Glutamatergic neuron (in vitro differentiated cells): ENCODE results near the gene ZNF496. TPM values are rescaled to one million over a fixed set of nuclear protein-coding genes. Genes with fewer than 3 reads are reported as not detected.

ENCODE experiments used
- DNase-seq: peaks from one replicate; pipeline ENCODE4 v3.0.0; 2022
- H3K27ac Mint-ChIP-seq: one replicate; pipeline ENCODE4 v1.8.0; 2020; ENCODE audit warnings: mild to moderate bottlenecking, mixed read lengths, inconsistent platforms; ENCODE audit not compliant: unreplicated experiment
- H3K27me3 Mint-ChIP-seq: one replicate; pipeline ENCODE4 v1.8.0; 2020; ENCODE audit warnings: mild to moderate bottlenecking, moderate library complexity, mixed read lengths, inconsistent platforms; ENCODE audit not compliant: unreplicated experiment
- H3K36me3 Mint-ChIP-seq: one replicate; pipeline ENCODE4 v1.8.0; 2020; ENCODE audit warnings: mild to moderate bottlenecking, mixed read lengths, inconsistent platforms; ENCODE audit not compliant: unreplicated experiment
- H3K4me1 Mint-ChIP-seq: one replicate; pipeline ENCODE4 v1.8.0; 2020; ENCODE audit warnings: mild to moderate bottlenecking, low read depth, mixed read lengths, inconsistent platforms; ENCODE audit not compliant: unreplicated experiment
- H3K4me3 Mint-ChIP-seq: one replicate; pipeline ENCODE4 v1.8.0; 2020; ENCODE audit warnings: mild to moderate bottlenecking, mixed read lengths, inconsistent platforms; ENCODE audit not compliant: unreplicated experiment
- H3K9me3 Mint-ChIP-seq: one replicate; pipeline ENCODE4 v1.8.0; 2020; ENCODE audit warnings: mild to moderate bottlenecking, moderate library complexity, mixed read lengths, inconsistent platforms; ENCODE audit not compliant: unreplicated experiment
- total RNA-seq: library from RNA; stranded (reverse); fragmentation: NEBNext Ultra II Directional; extraction: Animal tissue kit (Norgen Biotek cat#: 25700); gene quantifications from one replicate; pipeline ENCODE4 v1.2.1, GENCODE V29; 2021; ENCODE audit not compliant: unreplicated experiment
- TF ChIP-seq, protein P1 (sequence below): fragments of 200-600 bp; sonication (generic); IDR thresholded peaks from one replicate; pipeline ENCODE4 v1.5.0; 2021; ENCODE audit not compliant: partially characterized antibody, unreplicated experiment

ZNF496 gene
- total RNA-seq, 1 donor from 2014 or later, result 60.5 TPM

DNA sequence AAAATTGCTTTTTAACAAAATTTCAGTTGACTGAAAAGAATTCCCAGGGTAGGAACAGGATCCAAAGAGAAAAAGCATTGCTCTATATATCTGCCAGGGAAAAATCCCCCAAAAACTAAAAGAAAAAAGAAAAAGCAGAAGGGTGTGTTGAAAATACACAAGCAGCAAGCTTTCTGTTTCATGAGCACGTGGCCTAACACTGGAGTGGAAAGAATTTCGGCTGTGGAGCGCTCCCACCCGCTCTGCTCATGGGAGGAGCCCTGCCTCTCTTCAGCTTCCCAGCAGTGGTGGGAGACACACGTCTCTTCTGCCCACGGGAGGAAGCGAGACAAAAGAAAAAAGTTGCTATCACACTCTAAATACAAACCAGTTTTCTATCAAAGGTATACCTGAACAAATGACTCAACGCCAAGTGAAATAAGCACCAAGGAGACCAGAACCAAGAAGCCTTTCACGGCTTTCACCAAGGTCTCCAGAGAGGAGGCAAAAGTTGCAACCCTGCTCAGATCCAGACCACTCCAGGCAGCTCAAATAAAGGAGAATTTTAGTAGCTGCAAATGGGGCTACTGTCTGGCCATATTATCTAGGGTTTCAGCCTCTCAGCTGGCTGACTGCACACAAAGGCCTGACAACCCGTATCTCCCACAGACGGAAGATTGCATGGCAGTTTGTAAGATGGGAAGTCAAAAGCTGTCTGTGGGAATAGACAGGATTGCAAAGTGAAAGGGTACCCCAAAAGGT is 29.5 kb upstream of the ZNF496 start:
- H3K4me1 Mint-ChIP-seq, result no peaks in the 10 kb centered on the region
- no peak overlapping the region for H3K4me3 Mint-ChIP-seq
- no peak for DNase-seq
- no peak overlapping the region for H3K27ac Mint-ChIP-seq
- H3K36me3 Mint-ChIP-seq, result peaks cover 5% of the 10 kb centered on the region
- TF ChIP-seq, protein P1, sequence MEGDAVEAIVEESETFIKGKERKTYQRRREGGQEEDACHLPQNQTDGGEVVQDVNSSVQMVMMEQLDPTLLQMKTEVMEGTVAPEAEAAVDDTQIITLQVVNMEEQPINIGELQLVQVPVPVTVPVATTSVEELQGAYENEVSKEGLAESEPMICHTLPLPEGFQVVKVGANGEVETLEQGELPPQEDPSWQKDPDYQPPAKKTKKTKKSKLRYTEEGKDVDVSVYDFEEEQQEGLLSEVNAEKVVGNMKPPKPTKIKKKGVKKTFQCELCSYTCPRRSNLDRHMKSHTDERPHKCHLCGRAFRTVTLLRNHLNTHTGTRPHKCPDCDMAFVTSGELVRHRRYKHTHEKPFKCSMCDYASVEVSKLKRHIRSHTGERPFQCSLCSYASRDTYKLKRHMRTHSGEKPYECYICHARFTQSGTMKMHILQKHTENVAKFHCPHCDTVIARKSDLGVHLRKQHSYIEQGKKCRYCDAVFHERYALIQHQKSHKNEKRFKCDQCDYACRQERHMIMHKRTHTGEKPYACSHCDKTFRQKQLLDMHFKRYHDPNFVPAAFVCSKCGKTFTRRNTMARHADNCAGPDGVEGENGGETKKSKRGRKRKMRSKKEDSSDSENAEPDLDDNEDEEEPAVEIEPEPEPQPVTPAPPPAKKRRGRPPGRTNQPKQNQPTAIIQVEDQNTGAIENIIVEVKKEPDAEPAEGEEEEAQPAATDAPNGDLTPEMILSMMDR, result no peak
- H3K9me3 Mint-ChIP-seq, result peaks cover 13% of the 10 kb centered on the region
- peaks cover 2% of the 10 kb centered on the region for H3K27me3 Mint-ChIP-seq

DNA sequence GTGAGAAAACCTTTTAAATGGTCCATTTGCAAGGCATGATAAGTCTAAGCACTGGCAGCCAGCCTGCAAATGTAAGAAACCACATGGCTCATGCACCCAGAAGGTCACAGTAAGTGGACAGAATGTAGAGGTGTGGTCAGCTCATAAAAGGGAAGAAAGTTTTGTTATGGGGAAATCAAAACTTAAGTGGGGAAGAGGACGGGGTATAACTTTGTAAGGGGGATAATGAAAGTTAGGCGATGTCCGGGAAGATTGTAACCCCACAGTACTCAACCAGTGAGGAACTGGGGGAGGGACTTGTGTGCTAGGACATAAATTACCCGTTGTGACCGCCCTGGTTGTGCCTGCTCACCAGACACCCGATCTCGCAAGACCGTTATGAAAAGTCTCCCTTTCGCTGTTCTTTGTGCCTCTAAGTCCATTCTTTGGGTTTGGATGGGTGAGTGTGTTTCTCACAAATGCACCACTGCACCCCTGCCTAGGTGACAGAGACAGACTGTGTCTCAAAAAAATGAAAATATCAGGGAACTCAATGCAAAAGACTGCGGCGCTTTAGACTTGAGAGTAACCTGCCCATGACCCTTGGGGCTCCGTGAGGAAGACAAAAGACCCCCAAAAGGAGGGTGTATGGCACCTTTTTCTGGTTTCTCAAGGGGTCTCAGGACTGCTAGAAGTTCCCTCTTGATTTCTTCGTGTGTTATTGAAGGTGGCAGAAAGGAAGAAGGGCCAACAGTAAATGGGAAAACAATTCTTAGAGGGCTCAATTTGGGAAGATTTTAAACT is 28.6 kb upstream of the ZNF496 start:
- no peaks in the 10 kb centered on the region for H3K4me1 Mint-ChIP-seq
- H3K27ac Mint-ChIP-seq, result no peak overlapping the region
- no peak for DNase-seq
- H3K4me3 Mint-ChIP-seq, result no peak overlapping the region
- H3K9me3 Mint-ChIP-seq, result peaks cover 9% of the 10 kb centered on the region
- peaks cover 4% of the 10 kb centered on the region for H3K36me3 Mint-ChIP-seq
- H3K27me3 Mint-ChIP-seq, result peaks cover 2% of the 10 kb centered on the region
- TF ChIP-seq, protein P1, result no peak

DNA sequence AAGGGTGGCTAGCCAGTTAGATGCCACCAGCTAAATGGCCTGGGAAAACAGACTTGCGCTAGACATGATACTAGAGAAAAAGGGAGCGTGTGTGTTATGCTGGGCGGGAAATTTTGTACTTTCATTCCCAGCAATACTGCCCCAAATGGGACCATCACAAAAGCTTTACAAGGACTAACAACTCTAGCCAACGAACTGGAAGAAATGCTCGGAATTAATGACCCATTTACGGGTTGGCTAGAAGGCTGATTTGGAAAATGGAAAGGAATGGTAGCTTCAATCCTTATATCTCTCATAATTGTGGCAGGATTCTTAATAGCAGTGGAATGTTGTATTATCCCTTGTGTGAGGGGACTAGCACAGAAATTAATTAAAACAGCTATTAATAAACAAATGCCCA is 27.9 kb upstream of the ZNF496 start:
- Mint-ChIP-seq H3K27me3 (peaks cover 2% of the 10 kb centered on the region), H3K36me3 (no peaks in the 10 kb centered on the region), H3K4me3 (no peak overlapping the region), H3K27ac (no peak overlapping the region), H3K9me3 (peaks cover 6% of the 10 kb centered on the region), H3K4me1 (no peaks in the 10 kb centered on the region)
- TF ChIP-seq, protein P1, result no peak
- DNase-seq, result no peak

DNA sequence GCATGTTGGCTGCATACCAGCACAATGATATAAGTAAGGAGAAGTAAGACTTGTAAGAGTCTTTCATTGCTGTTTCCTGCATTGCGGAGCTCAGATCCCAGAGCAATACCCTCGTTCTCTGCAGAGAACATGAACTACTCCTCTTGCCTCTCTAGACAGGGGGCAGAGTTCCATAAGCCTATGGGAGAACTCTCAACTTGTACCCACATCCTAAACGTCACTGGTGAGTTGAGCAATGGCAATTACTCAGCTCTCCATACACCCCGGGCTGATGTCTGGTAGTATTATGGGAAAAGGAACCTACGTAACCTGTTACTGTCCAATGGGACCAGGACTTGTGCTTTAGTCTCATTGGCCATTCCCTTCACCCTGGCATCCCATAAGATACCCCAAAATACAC is 27.3 kb upstream of the ZNF496 start:
- Mint-ChIP-seq H3K27me3 (peaks cover 2% of the 10 kb centered on the region), H3K9me3 (peaks cover 6% of the 10 kb centered on the region), H3K27ac (no peak overlapping the region), H3K4me1 (no peaks in the 10 kb centered on the region), H3K36me3 (no peaks in the 10 kb centered on the region), H3K4me3 (no peak overlapping the region)
- TF ChIP-seq, protein P1, result no peak
- no peak for DNase-seq

DNA sequence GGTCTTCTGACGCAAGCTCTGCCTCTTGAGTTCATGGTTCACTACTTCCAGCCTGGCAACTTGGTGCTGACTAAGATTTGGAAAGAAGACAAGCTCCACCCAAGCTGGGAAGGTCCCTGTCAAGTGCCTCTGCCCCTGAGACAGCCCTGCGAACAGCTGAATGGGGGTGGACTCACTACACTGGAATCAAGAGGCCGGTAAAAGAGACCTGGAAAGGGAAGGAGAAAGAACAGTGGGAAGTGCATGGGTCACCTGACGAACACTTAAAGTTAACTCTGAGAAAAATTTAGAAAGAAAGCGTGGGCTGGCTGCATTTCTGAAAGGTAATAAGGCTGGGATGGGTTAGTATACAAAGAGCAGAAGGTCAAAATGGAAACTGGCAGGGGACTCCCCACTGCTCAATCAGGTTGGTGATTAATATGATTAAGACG is 26.1 kb upstream of the ZNF496 start:
- no peak overlapping the region for H3K27ac Mint-ChIP-seq
- no peaks in the 10 kb centered on the region for H3K36me3 Mint-ChIP-seq
- no peaks in the 10 kb centered on the region for H3K27me3 Mint-ChIP-seq
- no peaks in the 10 kb centered on the region for H3K4me1 Mint-ChIP-seq
- TF ChIP-seq, protein P1, result no peak
- DNase-seq, result no peak
- H3K9me3 Mint-ChIP-seq, result no peaks in the 10 kb centered on the region
- no peak overlapping the region for H3K4me3 Mint-ChIP-seq
